Activated CD8-positive, alpha-beta memory T cell treated with anti-CD3 and anti-CD28 coated beads for 4 hours (primary cell): ENCODE results near the gene AZU1.

Experiments
- DNase-seq, 2 donors: peaks; one replicate each; pipeline ENCODE4 v3.0.0-alpha.2; 2020; ENCODE audit warnings: low read depth in 2 of 2

The AZU1 gene

DNA sequence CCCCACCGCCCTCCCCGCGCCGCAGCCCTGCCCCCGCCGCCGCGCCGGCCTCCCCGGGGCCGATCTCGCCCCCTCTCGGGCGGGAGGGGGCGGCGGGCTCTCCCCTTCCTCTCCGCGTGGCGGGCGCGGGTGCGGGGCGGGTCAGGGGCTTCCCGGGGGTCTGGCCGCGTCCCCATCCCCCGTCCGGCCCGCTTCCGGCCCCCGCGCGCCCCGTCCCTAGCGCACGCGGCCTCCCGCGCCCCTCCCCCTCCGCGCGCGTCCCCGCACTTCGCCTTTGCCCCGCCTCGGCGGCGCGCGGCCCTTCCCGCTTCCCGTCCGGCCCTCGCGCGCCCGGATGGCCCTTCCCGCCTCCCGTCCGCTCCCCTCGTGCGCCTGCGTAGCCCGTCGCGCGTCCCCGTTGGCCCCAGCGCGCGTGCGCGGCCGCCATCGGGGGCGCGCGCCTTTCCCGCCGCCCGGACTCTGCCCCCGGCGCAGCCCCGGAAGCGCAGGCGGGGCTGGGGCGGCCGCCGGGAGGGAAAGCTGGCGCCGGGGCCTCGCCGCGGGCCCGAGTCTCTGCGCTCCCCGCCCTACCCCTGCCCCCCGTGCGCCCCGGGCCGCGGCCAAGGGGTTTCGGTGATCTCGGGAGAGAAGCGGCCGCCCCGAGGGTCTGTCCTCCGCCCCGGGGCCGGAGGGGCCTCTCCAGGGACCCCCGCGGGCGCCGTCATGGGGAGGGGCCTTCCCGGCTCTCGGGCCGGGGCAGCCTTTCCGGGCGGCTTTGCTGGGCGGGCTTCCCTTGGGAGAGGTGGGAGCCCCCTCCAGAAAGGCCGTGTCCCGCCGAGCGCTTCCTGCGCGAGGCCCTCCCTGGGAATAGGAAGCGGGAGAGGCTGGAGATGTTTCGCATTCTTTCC lies 29.9 kb upstream of the AZU1 start:
- DNase-seq: peak; percentile 68 to 70

DNA sequence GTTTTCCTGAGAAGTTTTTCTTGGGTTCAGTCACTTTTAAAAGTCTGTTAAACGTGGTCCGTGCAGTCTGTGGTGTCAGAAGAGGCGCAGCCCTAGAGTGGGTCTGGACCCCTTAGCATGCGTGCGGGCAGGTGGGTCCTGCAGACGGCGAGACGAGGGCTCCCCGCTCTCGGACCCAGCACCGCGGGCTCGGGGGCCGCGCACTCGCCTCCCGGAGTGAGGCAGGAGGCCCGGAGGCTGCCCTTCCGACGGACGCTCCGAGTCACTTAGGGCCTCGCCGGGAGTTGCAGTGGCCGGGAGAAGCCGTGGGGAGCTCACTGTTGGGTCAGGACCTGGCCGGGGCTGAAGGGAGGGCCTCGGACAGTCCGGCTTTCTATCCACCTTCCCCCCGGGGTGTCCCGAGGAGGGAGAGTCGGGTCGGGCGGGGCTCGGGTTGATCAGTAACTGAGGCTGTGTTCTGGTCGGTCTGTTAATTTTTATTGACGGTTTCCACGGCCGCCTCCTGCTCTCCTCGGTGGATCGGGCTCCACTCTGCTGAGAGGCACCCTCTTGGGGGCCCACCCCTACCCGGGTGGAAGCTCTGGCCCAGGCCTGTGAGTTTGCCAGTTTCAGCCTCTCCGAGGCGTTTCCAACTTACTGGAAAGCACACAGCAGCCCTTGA lies 29.1 kb upstream of the AZU1 start:
- DNase-seq: no peak

DNA sequence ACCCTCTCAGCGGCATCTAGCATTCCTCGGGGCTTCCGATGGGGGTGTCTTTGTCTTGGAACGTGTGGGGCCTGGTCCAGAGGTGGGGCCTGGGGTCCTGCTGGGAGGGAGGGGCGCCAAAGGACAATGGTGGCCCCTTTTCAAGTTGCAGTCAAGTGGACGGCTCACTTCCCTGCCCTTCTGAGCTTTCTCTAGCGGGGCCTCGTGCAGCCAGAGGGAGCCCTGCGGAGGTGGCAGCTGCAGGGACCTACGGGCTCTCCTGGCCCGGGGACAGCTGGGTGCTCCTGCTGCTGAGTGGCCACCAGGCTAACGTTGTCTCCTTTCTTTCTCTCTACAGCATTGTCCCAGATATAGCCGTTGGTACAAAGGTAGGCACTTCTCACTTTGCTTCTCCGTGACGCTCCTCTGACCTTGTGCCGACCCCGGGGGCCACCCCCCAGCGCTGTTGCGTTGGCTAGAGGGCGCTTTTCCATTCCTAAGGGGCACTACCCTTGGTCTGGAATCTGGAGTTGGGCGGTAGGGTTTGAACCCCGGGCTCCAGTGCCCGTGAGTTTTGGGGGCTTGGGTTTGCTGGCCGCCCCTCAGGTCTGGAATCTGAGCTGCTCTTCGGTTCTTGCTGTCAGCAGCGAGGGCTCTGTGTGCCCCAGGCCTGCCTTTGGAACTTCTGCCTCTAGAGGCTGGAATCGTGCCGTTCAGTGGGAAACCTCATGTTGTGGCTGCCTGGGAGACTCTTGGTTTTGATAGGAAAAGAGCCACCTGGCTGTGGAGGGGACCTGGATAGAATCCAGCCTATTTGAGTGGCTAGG lies 28.4 kb upstream of the AZU1 start:
- no peak for DNase-seq

DNA sequence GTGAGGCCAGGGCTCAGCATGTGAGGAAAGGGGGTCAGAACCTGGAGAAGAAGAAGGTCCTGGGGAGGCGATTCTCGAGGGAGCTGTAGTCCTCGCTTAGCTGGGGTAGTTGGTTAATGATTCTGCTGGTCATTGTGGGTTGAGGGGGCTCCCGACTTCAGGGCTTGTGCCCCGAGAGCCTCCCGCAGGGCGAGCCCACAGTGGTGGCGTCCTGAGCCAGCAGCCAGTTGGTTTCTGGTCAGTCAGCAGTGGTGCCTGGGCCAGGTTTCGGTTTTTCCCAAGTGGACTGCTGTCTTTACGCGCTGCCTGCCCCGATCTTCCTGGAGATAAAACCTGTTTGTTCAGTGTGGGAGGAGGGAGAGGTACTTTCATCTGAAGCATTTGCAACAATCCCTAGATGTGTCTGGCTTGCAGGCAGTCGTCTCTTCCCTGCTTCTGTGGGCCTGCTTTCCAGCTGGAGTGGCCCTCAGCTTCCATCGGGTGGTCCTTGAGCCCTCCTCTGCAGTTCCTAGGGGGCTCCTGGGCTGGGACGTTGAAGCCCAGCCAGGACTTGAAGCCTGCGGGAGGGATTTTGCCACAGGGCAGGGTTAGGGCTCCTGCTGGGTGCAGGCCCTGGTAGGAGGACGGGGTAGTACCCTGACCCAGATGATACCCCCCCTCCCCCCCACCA lies 27.1 kb upstream of the AZU1 start:
- no peak for DNase-seq

DNA sequence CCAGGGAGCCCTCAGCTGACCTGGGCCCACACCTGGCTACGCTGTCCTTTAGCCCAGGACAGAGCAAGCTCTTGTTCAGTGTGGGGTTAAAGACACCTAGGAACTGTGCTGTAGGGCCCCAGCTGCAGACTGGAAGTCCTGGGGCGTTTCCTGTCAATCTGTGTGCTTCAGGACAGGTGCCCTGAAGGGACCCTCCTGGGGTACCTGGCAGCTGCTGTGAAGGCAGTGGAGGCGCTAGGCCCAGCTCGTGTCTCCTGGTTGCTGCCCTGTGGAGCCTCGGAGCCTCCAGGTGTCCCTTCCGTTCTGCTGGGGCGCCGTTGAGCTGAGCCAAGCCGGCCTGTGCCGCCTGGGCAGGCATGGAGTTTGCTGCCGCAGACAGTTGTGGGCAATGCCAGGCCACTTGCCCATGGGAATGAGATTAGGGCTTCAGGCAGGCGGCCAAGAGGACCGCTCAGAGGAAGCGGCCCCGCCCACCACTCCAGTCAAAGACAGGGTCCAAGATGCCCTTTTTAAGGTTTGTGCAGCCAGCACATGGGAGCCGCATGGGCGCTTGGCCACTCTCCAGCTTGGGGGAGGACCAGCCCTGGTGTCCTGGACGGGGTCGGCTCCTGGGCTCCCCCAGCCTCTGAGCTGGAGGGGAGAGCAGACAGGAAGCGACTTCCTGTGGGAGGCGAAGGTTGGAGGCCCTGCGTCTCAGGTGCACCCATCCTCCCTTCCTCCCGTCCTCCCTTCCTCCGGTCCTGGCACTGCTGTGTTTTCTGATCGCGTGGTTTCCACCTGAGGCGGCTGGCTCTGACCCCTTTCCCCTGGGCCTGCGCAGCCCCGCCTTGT lies 26.4 kb upstream of the AZU1 start:
- DNase-seq: no peak

DNA sequence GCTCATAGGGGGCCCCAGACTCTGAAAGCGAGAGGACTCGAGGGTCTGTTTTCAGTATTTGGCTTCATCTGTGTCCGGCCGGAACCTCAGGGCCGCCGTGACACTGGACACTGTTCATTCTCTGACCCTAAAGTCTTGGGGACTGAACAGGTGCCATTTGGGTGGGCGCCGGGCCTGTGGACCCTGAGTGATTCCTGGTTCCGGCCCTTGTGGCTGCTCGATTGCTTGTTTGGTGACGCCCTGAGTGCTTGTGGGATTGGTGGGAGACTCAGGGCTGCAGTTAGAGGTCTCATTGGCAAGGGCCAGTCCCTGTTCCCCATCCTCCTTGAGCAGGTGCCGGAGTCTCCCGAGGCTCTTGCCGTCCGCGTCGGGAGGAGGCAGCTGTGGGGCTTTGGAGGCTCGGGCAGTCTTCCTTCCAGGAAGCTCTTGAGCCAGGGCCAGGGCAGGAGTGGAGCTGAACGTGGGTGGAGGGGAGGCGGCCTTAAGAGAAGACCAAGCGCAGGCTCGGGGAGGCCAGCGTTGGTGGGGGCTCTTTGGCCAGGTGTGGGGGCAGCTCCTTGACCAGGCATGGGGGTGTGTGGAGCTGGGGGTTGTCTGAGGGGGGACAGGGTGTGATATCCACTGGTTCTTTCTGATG lies 25.7 kb upstream of the AZU1 start:
- DNase-seq: no peak

DNA sequence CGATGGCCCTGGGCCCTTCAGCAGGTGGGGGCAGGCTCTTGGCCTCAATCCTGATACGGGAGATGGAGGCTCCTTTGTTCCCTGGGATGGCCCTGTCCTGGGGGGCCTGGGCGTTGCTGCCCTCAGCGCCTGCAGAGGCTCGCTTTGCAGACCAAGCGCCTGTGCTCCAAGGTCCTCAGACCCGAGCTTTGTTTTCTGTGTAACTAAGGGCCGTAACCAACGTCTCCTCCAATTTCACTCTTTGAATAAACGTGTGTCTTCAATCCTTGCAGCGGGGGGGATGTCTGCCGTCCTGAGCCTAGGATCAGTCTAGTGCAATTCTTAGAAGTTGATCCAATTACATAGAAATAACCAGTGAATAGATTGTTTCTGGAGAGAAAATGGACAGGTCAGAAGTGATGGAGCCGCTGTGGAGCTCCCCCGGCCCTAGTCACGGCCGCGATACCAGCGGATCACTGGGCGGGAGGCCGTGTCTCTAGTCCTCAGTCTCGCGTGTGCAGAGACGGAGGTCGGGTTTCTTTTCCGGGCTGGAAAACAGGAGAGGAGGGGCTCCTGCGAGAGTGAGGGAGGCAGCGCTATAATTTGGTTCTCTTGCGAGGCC lies 25.0 kb upstream of the AZU1 start:
- no peak for DNase-seq

DNA sequence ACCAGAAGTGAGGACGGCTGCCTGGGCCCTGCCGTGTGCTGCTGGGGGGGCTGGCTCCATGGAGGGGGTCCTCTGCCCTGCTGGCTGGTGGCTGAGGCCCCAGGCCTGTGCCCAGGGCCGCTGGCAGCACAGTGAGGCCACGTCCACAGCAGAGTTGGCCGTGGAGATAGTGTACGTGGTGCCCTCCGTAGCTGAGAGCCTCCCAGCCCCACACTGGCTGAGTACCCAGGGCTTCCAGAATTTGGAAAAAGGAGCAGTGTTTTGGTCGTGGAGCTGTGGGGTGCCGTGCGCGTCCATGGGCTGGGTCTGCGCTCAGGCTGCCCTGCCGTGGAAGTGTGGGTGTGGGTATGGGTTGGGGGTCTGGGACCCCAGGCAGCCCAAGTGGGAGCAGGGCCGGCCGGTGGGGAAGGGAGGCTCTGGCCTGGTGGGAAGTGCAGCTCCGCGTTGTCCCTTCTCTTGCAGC lies 24.5 kb upstream of the AZU1 start:
- no peak for DNase-seq

DNA sequence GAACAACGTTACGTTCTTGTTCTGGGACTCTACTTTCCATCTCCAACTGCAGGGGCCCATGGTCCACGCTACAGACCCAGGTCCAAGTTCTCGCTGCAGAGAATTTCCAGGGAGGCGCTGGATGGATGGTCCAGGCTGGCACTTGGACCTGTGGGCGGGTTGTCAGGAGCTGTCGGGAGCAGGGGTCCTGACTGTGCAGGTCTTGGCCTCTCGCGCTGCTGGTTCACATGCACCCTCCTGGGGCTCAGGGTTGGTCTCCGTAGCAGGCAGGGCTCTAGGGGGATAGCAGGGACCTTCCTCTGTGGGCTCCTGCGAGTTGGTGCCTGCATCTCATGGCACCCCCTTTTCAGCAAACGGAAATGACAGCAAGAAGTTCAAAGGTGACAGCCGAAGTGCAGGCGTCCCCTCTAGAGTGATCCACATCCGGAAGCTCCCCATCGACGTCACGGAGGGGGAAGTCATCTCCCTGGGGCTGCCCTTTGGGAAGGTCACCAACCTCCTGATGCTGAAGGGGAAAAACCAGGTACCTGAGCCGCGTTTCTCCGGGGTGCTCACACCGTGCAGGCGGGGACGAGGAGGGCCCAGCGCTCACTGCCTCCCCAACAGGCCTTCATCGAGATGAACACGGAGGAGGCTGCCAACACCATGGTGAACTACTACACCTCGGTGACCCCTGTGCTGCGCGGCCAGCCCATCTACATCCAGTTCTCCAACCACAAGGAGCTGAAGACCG lies 23.8 kb upstream of the AZU1 start:
- no peak for DNase-seq

DNA sequence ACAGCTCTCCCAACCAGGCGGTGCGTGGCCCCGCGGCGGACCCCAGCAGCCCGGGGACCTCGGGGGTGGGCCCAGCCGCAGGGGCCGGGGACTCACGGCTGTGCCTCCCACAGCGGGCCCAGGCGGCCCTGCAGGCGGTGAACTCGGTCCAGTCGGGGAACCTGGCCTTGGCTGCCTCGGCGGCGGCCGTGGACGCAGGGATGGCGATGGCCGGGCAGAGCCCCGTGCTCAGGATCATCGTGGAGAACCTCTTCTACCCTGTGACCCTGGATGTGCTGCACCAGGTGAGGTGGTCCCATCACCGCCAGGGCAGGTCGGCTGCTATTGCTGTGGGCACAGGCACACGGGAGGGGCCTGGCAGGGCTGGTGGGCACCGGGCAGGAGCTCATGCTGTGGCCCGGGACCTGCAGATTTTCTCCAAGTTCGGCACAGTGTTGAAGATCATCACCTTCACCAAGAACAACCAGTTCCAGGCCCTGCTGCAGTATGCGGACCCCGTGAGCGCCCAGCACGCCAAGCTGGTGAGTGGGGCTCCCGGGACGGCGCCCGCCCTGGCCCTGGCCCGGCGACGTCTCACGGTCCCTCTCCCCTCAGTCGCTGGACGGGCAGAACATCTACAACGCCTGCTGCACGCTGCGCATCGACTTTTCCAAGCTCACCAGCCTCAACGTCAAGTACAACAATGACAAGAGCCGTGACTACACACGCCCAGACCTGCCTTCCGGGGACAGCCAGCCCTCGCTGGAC lies 23.0 kb upstream of the AZU1 start:
- no peak for DNase-seq

DNA sequence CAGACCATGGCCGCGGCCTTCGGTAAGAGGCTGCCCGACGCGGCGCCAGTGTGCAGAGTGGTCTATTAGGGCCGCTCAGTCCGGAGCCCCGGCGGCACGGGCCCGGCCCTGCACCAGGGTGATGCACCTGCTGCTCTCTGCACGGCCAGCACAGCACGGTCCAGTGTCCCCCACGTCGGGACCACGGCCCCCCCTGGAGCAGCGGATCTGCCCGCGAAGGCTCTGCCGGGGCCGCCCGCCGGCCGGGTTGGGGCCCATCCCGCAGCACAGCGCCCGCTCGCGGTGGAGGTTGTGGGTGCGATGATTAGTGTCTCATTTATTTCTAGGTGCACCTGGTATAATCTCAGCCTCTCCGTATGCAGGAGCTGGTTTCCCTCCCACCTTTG lies 22.5 kb upstream of the AZU1 start:
- no peak for DNase-seq

DNA sequence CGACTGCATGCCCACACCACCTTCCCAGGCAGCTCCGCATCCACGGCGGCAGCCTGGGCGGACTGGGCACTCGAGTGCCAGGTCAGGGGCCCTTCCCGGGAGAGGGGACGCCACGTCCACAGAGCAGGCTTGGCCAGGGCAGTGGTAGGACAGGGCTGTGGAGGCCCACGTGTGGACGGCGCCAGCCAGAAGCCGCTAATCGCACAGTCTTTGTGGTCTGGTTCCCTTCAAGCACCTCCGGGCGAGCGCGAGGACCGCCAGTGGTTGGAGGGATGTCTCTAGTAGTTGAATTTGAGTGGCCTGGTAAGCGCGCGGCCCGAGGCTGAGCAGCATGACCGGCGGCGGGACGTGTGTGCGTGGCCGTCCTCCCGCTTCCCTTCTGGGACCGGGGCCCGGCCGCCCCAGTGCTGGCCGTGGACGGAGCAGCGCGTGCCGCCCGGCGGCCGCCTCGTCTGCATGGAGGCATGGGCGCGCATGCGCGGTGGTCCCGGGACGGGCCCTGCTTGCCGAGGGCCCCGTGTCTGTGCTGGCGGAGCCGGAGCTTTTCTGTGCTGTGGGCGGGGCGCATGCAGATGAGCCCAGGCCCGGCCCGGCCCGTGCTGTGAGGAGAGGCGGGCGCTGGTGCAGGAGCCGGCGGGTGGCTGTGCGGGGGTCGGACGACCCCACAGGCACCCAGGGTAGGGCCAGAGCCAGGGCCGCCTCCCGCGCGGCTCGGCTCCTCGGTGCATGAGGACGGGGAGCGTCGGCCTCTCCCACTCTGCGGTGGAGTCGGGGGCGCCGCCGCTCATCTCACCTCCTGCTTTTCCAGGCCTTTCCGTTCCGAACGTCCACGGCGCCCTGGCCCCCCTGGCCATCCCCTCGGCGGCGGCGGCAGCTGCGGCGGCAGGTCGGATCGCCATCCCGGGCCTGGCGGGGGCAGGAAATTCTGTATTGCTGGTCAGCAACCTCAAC lies 21.8 kb upstream of the AZU1 start:
- DNase-seq: no peak

DNA sequence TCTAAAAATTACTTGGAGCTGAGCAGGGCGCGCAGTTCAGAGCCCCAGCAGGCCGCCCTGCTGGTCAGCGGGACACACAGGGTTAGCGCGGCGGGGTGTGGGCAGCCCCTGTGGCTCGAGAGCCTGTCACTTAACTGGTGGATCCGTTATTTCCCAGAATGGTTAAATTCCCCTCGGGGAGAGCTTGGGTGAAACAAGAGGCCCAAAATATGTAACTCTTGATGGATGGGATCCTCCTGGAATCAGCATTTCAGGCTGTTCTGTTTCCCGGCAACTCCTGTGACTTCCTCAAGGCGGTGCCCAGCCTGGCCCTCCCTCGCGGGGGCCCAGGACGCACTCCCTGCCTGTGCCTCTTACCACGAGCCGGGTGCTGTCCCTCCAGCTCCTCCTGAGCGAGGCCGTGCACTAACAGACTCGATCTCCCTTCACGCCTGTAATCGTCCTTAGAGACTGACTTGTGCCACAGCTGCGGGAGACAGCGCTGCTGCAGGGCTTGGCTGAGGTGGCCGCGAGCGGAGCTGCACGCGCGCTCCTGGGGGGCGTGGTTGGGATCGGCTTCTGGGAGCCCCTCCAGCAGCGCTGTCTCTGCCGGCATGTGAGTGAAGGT lies 20.7 kb upstream of the AZU1 start:
- DNase-seq: no peak

DNA sequence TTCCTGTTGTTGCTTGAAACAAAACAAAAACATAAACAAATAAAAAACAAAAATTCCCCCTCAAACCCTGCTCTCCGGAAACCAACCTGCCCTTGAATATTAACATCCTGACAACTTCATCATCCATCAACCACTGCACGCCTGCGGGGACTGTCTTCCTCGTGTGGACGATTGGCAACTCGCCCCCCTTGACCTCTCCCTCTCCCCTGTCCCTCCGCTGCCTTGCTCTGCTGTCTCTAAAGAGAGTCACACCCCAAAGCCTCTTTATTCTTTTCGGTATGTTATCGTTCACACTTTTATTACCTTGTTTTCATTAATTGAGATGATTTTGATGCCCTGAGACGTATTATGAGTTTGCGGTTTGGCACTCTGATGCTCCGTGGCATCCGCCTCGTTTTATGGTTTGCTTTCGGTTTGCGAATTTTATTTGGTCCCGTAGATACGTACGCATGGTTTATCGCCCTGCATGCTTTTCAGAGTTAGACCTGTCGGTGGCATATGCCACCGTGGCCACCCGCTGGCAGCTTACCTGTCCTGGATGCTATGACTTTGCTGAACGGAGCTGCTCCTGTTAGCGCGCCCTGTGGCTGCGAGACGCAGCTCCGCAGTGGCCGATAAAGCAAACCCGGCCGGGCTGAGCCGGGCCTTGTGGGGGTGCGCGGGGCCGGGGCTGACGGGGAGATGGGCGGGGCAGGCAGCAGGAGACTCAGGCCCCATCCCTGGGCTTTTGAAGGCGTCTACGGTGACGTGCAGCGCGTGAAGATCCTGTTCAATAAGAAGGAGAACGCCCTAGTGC lies 19.8 kb upstream of the AZU1 start:
- DNase-seq: no peak

DNA sequence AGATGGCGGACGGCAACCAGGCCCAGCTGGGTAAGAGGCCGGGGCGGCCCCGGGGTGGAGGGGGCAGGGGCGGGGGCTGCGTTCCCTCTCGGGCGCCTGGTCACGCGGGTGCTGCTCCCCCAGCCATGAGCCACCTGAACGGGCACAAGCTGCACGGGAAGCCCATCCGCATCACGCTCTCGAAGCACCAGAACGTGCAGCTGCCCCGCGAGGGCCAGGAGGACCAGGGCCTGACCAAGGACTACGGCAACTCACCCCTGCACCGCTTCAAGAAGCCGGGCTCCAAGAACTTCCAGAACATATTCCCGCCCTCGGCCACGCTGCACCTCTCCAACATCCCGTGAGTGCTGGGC lies 19.2 kb upstream of the AZU1 start:
- no peak for DNase-seq

DNA sequence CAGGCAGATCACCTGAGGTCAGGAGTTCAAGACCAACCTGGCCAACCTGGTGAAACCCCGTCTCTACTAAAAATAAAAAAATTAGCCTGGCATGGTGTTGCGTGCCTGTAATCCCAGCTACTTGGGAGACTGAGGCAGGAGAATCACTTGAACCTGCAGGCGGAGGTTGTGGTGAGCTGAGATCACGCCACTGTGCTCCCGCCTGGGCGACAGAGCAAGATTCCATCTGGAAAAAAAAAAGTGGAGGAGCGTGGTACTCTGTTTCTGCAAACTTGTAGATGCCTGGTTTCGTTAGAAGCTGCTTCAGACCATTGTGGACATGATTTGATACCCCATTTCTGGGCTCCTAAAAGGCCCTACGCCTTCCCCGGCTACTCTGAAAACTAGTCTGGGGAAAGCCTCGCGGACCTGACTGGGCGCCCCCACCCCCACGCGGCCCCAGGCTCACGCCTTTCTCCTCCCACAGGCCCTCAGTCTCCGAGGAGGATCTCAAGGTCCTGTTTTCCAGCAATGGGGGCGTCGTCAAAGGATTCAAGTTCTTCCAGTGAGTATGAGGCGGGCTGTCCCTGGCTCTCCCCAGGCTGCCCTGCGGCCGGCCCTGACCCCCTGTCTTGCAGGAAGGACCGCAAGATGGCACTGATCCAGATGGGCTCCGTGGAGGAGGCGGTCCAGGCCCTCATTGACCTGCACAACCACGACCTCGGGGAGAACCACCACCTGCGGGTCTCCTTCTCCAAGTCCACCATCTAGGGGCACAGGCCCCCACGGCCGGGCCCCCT lies 17.4 kb upstream of the AZU1 start:
- DNase-seq: no peak
